HG03469 (cell line): ENCODE measurements around the gene RIMBP3B.
"Not testable (repeated sequence)": the region's sequence is repeated elsewhere in the genome, so short reads cannot be mapped to it uniquely, and the experiment has no call there.

ENCODE experiments used
- ATAC-seq: cut with Tn5 transposase; IDR thresholded peaks from one replicate; pipeline ENCODE4 v1.9.1; 2021; ENCODE audit warnings: mild to moderate bottlenecking, moderate library complexity, moderate number of reproducible peaks; ENCODE audit not compliant: unreplicated experiment

RIMBP3B gene, protein sequence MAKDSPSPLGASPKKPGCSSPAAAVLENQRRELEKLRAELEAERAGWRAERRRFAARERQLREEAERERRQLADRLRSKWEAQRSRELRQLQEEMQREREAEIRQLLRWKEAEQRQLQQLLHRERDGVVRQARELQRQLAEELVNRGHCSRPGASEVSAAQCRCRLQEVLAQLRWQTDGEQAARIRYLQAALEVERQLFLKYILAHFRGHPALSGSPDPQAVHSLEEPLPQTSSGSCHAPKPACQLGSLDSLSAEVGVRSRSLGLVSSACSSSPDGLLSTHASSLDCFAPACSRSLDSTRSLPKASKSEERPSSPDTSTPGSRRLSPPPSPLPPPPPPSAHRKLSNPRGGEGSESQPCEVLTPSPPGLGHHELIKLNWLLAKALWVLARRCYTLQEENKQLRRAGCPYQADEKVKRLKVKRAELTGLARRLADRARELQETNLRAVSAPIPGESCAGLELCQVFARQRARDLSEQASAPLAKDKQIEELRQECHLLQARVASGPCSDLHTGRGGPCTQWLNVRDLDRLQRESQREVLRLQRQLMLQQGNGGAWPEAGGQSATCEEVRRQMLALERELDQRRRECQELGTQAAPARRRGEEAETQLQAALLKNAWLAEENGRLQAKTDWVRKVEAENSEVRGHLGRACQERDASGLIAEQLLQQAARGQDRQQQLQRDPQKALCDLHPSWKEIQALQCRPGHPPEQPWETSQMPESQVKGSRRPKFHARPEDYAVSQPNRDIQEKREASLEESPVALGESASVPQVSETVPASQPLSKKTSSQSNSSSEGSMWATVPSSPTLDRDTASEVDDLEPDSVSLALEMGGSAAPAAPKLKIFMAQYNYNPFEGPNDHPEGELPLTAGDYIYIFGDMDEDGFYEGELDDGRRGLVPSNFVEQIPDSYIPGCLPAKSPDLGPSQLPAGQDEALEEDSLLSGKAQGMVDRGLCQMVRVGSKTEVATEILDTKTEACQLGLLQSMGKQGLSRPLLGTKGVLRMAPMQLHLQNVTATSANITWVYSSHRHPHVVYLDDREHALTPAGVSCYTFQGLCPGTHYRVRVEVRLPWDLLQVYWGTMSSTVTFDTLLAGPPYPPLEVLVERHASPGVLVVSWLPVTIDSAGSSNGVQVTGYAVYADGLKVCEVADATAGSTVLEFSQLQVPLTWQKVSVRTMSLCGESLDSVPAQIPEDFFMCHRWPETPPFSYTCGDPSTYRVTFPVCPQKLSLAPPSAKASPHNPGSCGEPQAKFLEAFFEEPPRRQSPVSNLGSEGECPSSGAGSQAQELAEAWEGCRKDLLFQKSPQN (N-terminal part only)

DNA sequence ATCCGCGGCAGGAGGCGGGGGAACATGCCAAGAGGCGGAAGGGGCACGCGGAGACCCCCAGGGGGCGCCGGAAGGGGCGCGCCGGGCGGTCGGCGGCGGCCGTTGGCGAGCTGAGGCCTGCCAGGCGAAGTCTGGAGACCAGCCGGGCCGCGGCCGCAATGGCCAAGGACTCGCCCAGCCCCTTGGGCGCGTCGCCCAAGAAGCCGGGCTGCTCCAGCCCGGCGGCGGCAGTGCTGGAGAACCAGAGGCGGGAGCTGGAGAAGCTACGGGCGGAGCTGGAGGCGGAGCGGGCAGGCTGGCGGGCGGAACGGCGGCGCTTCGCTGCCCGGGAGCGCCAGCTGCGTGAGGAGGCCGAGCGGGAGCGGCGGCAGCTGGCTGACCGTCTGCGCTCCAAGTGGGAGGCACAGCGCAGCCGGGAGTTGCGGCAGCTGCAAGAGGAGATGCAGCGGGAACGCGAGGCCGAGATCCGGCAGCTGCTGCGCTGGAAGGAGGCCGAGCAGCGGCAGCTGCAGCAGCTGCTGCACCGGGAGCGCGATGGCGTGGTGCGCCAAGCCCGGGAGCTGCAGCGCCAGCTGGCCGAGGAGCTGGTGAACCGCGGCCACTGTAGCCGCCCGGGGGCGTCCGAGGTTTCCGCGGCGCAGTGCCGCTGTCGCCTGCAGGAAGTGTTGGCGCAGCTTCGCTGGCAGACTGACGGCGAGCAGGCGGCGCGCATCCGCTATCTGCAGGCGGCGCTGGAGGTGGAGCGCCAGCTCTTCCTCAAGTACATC is at the start of gene RIMBP3B:
TSS of gene RIMBP3B (plus strand) at position 51 of the 767 bp plus-strand sequence. CDS start at position 159, 108 bp downstream.
- peak; percentile 42 for ATAC-seq

DNA sequence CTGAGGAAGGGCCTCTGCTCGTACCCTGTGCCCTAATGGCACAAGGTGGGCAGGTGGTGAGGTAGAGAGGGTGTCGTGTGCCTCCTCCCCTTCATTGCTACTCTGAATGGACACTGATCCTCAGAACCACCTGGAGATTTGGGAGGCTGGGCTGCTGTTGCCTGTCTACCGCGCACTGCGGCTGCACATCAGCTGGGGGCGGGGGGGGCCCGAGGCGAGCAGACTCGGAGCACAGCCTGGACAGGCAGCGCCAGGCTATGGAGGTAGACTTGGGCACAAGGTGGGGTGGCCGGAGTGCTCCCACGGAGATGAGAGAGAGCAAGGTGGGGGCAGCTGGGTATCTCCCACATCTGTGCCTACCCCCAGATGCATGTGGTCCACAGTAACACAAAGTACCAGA is 26.0 kb upstream of the RIMBP3B start:
- not testable (repeated sequence) for ATAC-seq

GRCh38 chr22:21360525-21360924 is 23.0 kb upstream of the RIMBP3B start:
- not testable (repeated sequence) for ATAC-seq

DNA sequence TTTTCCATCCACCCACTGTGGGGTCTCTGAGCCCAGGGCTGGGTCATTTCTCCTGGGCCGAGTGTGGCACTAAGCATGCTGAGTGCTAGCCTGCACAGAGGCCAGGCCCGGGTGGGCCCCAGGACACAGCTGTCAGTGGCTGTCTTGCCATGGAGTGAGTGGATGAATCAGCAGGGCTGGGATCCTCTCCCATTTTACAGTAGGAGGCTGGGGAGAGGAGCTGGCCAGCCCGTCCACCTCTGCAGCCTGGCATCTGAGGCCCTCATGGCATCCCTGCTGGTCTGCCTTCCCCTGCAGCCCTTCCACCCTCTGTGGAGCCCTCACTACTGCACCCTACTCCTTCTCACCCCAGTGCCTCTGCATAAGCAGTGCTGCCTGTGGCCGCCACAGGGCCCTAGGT is 21.1 kb upstream of the RIMBP3B start:
- ATAC-seq, result not testable (repeated sequence)

DNA sequence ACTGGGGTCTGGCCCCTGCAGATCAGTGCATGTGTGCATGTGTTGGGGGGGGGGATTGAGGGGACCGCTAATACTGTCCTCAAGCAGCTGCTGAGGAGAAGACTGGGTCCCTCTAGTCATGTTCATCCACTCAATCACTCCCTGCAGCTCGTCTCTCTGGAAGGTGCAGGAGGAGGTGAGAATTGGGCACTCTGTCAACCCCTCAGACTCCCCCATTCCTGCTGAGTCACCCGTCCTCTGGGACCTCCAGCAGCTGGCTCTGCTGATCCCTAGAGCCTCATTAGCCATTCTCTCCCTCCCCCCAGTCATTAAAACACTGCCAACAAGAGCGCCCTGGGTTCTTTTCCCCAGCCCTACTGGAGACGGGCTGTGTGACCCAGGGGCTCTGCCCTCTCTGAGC is 20.5 kb upstream of the RIMBP3B start:
- not testable (repeated sequence) for ATAC-seq

DNA sequence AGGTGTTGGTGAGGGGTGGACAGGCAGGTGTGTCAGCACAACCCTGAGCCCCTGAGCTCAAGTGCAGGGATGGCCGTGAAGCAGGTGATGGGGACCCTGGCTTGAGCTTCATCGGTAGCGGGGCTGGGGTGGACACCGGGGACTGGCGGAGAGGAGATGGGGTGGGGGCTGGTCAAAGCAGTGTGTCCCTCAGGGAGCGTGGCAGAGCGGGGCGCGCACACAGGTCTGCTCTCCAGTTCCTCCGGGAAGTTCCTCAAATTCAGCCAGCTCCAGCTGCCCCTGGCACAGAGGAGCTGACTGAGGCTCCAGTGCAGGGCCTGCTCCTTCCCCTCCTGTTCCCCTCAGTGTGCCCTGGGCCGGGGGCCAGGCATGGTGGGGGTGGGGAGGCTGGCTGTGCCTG is 19.7 kb upstream of the RIMBP3B start:
- not testable (repeated sequence) for ATAC-seq

- ATAC-seq, result not testable (repeated sequence)
Measured at GRCh38 chr22:21364362-21364761, 19.2 kb upstream of the RIMBP3B start.

- not testable (repeated sequence) for ATAC-seq
Measured at GRCh38 chr22:21365337-21365736, 18.2 kb upstream of the RIMBP3B start.

- not testable (repeated sequence) for ATAC-seq
Measured at GRCh38 chr22:21368603-21369310, 14.8 kb upstream of the RIMBP3B start.

DNA sequence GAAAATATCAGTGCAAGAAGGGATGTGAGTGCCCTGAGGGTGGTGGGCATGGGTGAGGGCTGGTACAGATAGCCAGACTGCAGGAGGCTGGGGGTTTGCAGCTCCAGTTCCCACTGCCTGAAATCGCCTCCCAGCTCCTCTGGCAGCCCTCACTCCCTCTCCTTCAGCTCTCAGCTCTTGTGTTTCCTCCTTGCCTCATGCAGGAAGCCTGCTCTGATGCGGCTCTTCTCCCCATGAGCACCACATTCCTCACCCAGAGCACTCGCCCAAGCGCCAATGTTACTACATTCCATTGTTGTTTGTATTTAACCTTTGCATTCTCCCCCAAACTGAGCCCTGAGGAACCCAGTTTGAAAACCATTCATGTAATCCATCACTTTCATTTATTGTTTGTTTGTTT is 7.7 kb upstream of the RIMBP3B start:
- not testable (repeated sequence) for ATAC-seq

- ATAC-seq, result not testable (repeated sequence)
Measured at GRCh38 chr22:21384468-21385357, 1.2 kb downstream of the RIMBP3B start.

GRCh38 chr22:21389480-21389879 is 5.9 kb downstream of the RIMBP3B start:
- ATAC-seq, result not testable (repeated sequence)

DNA sequence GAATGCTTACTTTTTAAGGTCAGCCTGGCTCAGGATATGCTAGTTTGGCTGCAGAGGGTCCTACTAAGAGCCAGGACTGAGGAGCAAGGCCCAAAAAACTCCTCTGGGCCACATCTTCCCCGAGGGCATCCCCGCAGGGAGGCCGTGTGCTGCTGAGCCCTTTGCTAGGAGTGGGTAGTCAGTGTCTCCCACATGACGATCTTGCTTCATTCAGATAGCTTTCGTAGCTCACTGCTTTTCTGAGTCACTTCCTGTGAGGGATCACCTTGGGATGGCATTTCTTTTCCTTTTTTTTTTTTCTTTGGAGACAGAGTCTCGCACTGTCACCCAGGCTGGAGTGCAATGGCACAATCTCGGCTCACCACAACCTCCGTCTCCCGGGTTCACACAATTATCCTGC is 6.5 kb downstream of the RIMBP3B start:
- ATAC-seq, result not testable (repeated sequence)

DNA sequence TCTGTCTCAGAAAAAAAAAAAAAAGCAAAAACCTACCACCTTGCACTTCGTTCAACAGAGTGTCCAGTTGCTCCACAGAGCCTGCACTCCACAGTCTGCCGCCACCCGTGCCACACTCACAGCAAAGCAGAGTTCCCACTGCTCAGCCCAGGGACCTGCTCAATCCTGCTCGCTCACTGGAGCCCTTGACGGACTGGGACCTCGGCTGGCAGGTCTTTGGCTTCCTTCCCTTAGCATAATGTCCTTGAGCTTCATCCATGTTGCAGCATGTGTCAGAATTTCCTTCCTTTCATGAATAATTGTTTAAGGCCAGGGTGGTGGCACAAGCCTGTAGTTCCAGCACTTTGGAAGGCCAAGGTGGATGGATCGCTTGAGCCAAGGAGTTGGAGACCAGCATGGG is 11.1 kb downstream of the RIMBP3B start:
- ATAC-seq, result not testable (repeated sequence)

GRCh38 chr22:21401197-21401969 is 17.8 kb downstream of the RIMBP3B start:
- not testable (repeated sequence) for ATAC-seq

GRCh38 chr22:21402763-21403314 is 19.3 kb downstream of the RIMBP3B start:
- ATAC-seq, result not testable (repeated sequence)

GRCh38 chr22:21407139-21407538 is 23.6 kb downstream of the RIMBP3B start:
- not testable (repeated sequence) for ATAC-seq
